Amygdala (tissue), 56 donors: ENCODE measurements around the gene PIR.

Experiments
- DNase-seq, 56 donors: peaks; one replicate each; lab custom pipeline; 2025; lab: John Stamatoyannopoulos, UW

The PIR gene

GRCh38 chrX:15358533-15358932, 134.6 kb downstream of the PIR start:
- no peak for DNase-seq

- DNase-seq = no peak
These were observed 136.7 kb downstream of the PIR start for GRCh38 chrX:15356444-15356843.

GRCh38 chrX:15350329-15350996, 142.7 kb downstream of the PIR start:
- DNase-seq = no peak

GRCh38 chrX:15349046-15349445, 144.1 kb downstream of the PIR start:
- peak in 25 of 56 donors; percentile 0 to 48 (median 4) for DNase-seq

GRCh38 chrX:15345976-15346375, 147.2 kb downstream of the PIR start:
- no peak for DNase-seq

GRCh38 chrX:15344106-15344505, 149.0 kb downstream of the PIR start:
- DNase-seq = no peak

GRCh38 chrX:15343075-15343476, 150.1 kb downstream of the PIR start:
- no peak for DNase-seq

GRCh38 chrX:15340867-15341266, 152.3 kb downstream of the PIR start:
- no peak for DNase-seq

GRCh38 chrX:15336023-15336413, 157.1 kb downstream of the PIR start:
- peak in 3 of 56 donors; percentile 0 to 15 (median 5) for DNase-seq

GRCh38 chrX:15335135-15336022, 157.8 kb downstream of the PIR start, which contains the start of gene PIGA:
Gene PIGA, minus strand, starts transcription at chrX:15335523. Its CDS starts 3,593 bp downstream, at chrX:15331930.
- peak; percentile 13 to 96 (median 88) for DNase-seq
